Measurements from ENCODE around the gene MTCH1.
"Not testable (repeated sequence)": the region's sequence is repeated elsewhere in the genome, so short reads cannot be mapped to it uniquely, and the experiment has no call there.

DNA sequence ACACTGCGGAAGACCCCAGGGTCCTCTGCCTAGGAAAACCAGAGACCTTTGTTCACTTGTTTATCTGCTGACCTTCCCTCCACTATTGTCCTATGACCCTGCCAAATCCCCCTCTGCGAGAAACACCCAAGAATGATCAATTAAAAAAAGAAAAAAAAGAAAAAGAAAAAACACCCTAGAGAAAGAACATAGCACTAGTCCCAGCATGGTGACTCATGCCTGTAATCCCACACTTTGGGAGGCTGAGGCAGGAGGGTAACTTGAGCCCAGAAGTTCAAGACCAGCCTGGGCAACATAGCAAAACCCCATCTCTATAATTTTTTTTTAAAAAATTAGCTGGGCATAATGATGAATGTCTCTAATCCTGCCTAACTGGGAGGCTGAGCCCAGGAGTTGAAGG is 43.7 kb downstream of the MTCH1 start:
- TF ChIP-seq, protein P1, sequence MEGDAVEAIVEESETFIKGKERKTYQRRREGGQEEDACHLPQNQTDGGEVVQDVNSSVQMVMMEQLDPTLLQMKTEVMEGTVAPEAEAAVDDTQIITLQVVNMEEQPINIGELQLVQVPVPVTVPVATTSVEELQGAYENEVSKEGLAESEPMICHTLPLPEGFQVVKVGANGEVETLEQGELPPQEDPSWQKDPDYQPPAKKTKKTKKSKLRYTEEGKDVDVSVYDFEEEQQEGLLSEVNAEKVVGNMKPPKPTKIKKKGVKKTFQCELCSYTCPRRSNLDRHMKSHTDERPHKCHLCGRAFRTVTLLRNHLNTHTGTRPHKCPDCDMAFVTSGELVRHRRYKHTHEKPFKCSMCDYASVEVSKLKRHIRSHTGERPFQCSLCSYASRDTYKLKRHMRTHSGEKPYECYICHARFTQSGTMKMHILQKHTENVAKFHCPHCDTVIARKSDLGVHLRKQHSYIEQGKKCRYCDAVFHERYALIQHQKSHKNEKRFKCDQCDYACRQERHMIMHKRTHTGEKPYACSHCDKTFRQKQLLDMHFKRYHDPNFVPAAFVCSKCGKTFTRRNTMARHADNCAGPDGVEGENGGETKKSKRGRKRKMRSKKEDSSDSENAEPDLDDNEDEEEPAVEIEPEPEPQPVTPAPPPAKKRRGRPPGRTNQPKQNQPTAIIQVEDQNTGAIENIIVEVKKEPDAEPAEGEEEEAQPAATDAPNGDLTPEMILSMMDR (conservative IDR thresholded peaks at IDR 0.05; ENCODE audit: low read depth in 2 of 2) = not testable (repeated sequence)
- not testable (repeated sequence) for TF ChIP-seq NANOG (IDR thresholded peaks at IDR 0.05; ENCODE audit: borderline replicate concordance); POLR2AphosphoS5 (IDR thresholded peaks at IDR 0.05; ENCODE audit: low read depth); EZH2 (IDR thresholded peaks at IDR 0.05; ENCODE audit: low read depth, unreplicated experiment); JUNB (IDR thresholded peaks at IDR 0.05; ENCODE audit: unreplicated experiment); EZH2phosphoT487 (IDR thresholded peaks at IDR 0.05; ENCODE audit: unreplicated experiment)
- TF ChIP-seq, protein P2, sequence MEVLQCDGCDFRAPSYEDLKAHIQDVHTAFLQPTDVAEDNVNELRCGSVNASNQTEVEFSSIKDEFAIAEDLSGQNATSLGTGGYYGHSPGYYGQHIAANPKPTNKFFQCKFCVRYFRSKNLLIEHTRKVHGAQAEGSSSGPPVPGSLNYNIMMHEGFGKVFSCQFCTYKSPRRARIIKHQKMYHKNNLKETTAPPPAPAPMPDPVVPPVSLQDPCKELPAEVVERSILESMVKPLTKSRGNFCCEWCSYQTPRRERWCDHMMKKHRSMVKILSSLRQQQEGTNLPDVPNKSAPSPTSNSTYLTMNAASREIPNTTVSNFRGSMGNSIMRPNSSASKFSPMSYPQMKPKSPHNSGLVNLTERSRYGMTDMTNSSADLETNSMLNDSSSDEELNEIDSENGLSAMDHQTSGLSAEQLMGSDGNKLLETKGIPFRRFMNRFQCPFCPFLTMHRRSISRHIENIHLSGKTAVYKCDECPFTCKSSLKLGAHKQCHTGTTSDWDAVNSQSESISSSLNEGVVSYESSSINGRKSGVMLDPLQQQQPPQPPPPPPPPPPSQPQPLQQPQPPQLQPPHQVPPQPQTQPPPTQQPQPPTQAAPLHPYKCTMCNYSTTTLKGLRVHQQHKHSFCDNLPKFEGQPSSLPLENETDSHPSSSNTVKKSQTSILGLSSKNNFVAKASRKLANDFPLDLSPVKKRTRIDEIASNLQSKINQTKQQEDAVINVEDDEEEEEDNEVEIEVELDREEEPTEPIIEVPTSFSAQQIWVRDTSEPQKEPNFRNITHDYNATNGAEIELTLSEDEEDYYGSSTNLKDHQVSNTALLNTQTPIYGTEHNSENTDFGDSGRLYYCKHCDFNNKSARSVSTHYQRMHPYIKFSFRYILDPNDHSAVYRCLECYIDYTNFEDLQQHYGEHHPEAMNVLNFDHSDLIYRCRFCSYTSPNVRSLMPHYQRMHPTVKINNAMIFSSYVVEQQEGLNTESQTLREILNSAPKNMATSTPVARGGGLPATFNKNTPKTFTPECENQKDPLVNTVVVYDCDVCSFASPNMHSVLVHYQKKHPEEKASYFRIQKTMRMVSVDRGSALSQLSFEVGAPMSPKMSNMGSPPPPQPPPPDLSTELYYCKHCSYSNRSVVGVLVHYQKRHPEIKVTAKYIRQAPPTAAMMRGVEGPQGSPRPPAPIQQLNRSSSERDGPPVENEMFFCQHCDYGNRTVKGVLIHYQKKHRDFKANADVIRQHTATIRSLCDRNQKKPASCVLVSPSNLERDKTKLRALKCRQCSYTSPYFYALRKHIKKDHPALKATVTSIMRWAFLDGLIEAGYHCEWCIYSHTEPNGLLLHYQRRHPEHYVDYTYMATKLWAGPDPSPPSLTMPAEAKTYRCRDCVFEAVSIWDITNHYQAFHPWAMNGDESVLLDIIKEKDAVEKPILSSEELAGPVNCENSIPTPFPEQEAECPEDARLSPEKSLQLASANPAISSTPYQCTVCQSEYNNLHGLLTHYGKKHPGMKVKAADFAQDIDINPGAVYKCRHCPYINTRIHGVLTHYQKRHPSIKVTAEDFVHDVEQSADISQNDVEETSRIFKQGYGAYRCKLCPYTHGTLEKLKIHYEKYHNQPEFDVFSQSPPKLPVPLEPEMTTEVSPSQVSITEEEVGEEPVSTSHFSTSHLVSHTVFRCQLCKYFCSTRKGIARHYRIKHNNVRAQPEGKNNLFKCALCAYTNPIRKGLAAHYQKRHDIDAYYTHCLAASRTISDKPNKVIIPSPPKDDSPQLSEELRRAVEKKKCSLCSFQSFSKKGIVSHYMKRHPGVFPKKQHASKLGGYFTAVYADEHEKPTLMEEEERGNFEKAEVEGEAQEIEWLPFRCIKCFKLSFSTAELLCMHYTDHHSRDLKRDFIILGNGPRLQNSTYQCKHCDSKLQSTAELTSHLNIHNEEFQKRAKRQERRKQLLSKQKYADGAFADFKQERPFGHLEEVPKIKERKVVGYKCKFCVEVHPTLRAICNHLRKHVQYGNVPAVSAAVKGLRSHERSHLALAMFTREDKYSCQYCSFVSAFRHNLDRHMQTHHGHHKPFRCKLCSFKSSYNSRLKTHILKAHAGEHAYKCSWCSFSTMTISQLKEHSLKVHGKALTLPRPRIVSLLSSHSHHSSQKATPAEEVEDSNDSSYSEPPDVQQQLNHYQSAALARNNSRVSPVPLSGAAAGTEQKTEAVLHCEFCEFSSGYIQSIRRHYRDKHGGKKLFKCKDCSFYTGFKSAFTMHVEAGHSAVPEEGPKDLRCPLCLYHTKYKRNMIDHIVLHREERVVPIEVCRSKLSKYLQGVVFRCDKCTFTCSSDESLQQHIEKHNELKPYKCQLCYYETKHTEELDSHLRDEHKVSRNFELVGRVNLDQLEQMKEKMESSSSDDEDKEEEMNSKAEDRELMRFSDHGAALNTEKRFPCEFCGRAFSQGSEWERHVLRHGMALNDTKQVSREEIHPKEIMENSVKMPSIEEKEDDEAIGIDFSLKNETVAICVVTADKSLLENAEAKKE (CRISPR knock-in tag; IDR thresholded peaks at IDR 0.05) = not testable (repeated sequence)
